HG03565 (cell line): ENCODE measurements around the gene CALHM1.
"Not testable (repeated sequence)": the region's sequence is repeated elsewhere in the genome, so short reads cannot be mapped to it uniquely, and the experiment has no call there.

ENCODE experiments used
- ATAC-seq: cut with Tn5 transposase; IDR thresholded peaks from one replicate; pipeline ENCODE4 v1.9.1; 2021; ENCODE audit warnings: mild to moderate bottlenecking, moderate library complexity; ENCODE audit not compliant: unreplicated experiment

CALHM1 gene

DNA sequence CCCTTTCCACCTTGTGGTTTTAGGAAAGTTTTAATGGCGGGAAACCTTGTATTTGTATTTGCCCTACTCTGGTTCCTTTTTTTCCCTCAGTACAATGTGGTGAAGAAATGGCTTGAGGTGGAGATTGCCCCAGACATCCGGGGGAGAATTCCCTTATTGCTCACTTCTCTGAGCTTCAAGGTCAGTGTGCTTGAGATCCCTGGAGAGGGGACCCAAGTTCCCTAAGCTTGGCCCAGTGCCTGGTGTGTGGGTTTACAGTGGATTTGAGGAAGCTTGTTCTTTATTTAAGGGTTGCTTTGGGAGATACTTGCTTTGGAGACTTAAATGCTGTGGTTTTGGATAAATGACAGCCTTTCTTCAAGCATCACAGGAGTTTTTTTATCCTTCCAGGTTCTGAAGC is 24.8 kb downstream of the CALHM1 start:
- no peak for ATAC-seq

DNA sequence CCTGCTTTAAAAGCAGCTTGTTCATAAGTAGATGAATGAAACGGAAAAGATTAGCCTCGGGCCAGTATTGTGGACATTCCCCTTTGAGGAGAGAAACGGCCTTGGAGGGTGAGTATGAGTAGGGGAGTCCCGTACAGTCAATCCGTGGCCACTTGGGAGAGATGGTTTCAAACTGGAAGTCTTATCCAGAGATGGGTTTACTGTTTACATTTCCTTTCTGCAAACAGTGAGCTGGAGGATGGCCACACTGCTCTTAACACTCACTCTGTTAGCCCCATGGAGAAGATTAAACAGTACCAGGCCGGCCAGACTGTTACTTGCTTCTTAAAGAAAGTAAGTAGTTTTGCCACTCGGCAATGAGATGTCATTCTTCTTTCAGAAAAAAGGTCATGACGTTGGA is 26.8 kb downstream of the CALHM1 start:
- no peak for ATAC-seq

GRCh38 chr10:103429647-103430046 is 29.1 kb downstream of the CALHM1 start:
- ATAC-seq, result no peak

GRCh38 chr10:103428989-103429643 is 29.6 kb downstream of the CALHM1 start:
- ATAC-seq, result no peak

DNA sequence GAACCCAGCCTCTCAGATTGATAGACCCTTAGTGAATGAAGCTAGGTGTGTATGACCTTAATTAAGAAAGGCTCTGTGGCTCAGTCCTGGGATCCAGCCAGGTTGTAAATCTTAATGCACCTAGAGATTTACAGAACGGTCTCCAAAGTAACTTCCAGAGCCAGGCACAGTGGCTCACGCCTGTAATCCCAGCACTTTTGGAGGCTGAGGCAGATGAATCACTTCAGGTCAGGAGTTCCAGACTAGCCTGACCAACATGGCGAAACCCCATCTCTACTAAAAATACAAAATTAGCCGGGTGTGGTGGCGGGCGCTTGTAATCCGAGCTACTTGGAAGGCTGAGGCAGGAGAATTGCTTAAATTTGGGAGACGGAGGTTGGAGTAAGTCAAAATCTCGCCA is 30.8 kb downstream of the CALHM1 start:
- no peak for ATAC-seq

DNA sequence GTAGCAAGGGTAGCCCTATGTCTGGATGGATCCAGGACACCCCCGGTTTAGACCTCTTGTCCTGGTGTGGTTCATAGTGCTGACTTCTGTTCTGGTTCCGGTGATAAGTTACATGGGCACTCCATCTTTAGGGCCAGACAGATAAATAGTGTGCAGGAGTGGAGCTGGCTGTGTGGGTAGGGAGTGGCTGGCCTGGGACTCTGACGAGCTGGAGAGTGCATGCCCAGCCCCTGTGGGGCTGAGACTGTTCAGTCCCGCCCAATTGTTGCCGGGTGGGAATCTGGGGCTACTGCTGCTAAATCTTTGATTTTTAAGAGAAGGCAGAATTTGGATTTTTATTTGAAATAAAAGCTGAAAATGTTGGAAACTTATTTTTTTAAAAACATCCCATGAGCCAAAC is 35.0 kb downstream of the CALHM1 start:
- ATAC-seq, result no peak

- ATAC-seq, result no peak
Observed at GRCh38 chr10:103419101-103419500, 39.6 kb downstream of the CALHM1 start.

- no peak for ATAC-seq
Observed at GRCh38 chr10:103417601-103418000, 41.1 kb downstream of the CALHM1 start.

DNA sequence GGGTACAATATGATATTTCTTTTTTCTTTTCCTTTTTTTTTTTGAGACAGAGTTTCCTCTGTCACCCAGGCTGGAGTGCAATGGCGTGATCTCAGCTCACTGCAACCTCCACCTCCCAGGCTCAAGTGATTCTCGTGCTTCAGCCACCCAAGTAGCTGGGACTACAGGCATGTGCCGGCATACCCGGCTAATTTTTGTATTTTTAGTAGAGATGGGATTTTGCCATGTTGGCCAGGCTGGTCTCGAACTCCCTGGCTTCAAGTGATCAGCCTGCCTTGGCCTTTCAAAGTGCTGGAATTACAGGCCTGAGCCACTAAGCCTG is 41.6 kb downstream of the CALHM1 start:
- not testable (repeated sequence) for ATAC-seq

DNA sequence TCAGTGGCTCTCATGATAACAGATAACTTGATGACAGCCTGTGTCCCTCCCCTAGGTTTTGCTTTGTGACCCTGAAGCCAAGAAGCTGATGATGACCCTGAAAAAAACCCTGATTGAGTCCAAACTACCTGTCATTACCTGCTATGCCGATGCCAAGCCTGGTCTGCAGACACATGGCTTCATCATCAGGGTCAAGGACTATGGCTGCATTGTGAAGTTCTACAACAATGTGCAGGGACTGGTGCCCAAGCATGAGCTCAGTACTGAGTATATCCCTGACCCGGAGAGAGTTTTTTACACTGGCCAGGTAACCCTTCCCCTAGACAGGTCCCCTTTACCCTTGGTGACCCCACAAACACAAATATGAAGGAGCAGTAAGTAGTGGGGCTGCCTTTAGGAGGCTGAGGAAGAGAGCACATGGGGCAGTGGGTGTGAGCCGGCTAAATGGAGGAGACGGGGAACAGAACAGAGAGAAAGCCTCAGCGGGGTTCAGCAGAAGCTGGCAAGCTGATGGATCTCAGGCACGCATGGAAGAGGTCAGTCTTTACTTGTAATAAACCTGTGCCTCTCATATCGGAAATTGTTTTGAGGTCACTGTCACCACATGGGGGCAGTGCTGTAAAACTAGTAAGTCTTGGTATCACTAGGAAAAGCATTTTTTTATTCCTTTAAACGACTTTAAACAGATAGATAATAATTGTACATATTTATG is 42.1 kb downstream of the CALHM1 start:
- ATAC-seq, result no peak

DNA sequence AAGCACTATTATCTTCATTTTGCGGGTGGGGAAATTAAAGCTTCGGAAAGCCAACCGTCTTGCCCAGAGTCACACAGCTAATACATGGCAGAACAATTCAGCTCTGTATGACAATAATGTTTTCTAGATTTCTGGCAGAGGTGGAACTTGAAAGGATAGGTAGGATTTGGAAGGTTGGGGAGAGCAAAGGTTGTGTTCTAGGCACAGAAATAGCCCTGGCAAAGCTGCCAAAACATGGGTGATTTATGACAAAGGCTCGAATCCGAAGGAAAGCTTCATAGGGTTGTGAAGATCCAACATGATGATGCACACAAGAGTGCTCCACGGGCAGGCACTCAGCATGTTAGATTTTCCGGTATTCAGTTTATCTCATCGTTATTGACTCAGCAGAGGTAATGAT is 43.1 kb downstream of the CALHM1 start:
- ATAC-seq, result no peak

GRCh38 chr10:103413564-103413963 is 45.1 kb downstream of the CALHM1 start:
- no peak for ATAC-seq
